PFSK-1 (cell line): ENCODE data around the gene HYAL3.

ENCODE experiments used
- FOXP2 ChIP-seq: optimal IDR thresholded peaks from 2 replicates; pipeline ENCODE3; 2011; ENCODE audit warnings: borderline replicate concordance, control low read depth, inconsistent platforms; ENCODE audit not compliant: insufficient read depth; ENCODE audit errors: extremely low read length, extremely low read depth
- POLR2AphosphoS5 ChIP-seq: IDR thresholded peaks from 2 replicates; pipeline ENCODE4 v1.6.1; 2012; ENCODE audit warnings: low read depth, mild to moderate bottlenecking, control low read depth, low read length, moderate library complexity
- SIN3A ChIP-seq: IDR thresholded peaks from 2 replicates; pipeline ENCODE4 v1.6.1; 2012; ENCODE audit warnings: mild to moderate bottlenecking, low read length, moderate library complexity, borderline replicate concordance; ENCODE audit not compliant: insufficient read depth
- TF ChIP-seq, protein P1 (sequence below), 2 experiments: IDR thresholded peaks; 2 replicates each; pipeline versions ENCODE4 v1.6.1 to v1.8.0; 2011 to 2012; ENCODE audit warnings: low read depth in 2 of 2, low read length in 2 of 2, control low read depth in 1 of 2, inconsistent platforms in 1 of 2, mild to moderate bottlenecking in 1 of 2, moderate library complexity in 1 of 2; ENCODE audit not compliant: insufficient read depth in 1 of 2

DNA sequence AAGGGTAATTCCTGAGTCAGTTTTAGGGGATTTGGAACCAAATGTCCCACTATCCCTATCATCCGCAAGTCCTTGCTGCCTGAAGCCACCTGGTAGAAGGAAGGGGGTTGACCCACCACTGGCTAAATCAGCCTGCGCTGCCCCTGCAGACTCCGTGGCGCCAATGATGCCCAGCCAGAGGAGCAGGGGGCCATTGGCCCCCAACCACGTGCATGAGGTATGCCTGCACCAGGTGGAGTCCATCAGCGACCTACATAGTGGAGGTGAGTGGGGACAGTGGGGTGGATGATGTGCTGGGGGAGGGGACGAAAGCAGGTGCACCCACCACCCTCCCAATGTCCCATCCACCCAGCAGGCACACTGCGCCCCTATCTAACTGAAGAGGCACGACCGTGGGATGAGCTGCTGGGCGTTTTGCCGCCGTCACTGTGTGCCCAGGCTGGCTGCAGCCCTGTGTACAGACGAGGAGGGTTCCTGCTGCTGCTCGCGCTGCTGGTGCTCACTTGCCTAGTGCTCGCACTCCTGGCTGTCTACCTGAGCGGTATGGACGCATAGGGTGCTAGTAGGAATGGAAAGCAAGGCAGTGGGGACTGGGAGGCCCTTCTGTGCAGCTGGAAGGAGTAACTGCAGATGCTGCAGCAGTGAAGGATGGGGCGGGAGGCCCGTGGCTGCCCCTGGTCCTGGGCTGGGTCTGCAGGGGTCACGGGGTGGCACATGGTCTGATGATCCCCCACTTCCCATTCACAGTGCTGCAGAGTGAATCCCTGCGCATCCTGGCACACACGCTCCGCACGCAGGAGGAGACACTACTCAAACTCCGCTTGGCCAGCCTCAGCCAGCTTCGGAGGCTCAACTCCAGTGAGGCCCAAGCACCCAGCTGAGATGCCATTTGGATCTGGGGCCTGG, 12.6 kb downstream of the HYAL3 start:
- TF ChIP-seq, protein P1, sequence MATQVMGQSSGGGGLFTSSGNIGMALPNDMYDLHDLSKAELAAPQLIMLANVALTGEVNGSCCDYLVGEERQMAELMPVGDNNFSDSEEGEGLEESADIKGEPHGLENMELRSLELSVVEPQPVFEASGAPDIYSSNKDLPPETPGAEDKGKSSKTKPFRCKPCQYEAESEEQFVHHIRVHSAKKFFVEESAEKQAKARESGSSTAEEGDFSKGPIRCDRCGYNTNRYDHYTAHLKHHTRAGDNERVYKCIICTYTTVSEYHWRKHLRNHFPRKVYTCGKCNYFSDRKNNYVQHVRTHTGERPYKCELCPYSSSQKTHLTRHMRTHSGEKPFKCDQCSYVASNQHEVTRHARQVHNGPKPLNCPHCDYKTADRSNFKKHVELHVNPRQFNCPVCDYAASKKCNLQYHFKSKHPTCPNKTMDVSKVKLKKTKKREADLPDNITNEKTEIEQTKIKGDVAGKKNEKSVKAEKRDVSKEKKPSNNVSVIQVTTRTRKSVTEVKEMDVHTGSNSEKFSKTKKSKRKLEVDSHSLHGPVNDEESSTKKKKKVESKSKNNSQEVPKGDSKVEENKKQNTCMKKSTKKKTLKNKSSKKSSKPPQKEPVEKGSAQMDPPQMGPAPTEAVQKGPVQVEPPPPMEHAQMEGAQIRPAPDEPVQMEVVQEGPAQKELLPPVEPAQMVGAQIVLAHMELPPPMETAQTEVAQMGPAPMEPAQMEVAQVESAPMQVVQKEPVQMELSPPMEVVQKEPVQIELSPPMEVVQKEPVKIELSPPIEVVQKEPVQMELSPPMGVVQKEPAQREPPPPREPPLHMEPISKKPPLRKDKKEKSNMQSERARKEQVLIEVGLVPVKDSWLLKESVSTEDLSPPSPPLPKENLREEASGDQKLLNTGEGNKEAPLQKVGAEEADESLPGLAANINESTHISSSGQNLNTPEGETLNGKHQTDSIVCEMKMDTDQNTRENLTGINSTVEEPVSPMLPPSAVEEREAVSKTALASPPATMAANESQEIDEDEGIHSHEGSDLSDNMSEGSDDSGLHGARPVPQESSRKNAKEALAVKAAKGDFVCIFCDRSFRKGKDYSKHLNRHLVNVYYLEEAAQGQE (IDR thresholded peaks at IDR 0.05; ENCODE audit: insufficient read depth in 1 of 2, low read depth in 2 of 2, low read length in 2 of 2) = no peak
- TF ChIP-seq POLR2AphosphoS5 (no peak), FOXP2 (no peak), SIN3A (no peak)
